ENCODE data around the gene GLB1L2.

GRCh38 chr11:134405436-134405835 lies 73.6 kb downstream of the GLB1L2 start:
- no peak for TF ChIP-seq LEF1 (IDR thresholded peaks at IDR 0.05; ENCODE audit: borderline replicate concordance)
- no peak for TF ChIP-seq SUZ12 (IDR thresholded peaks at IDR 0.05)
- TF ChIP-seq BHLHE40 (IDR thresholded peaks at IDR 0.05; ENCODE audit: borderline replicate concordance) = no peak
- TF ChIP-seq ARNT (IDR thresholded peaks at IDR 0.05) = no peak
- TF ChIP-seq FOXA1 (IDR thresholded peaks at IDR 0.05) = no peak
- TF ChIP-seq FOXM1 (IDR thresholded peaks at IDR 0.05; ENCODE audit: borderline replicate concordance) = no peak
- no peak for TF ChIP-seq ELF4 (IDR thresholded peaks at IDR 0.05)
- no peak for TF ChIP-seq SP1 (IDR thresholded peaks at IDR 0.05)
- no peak for TF ChIP-seq ZNF384 (IDR thresholded peaks at IDR 0.05)
